Hypothalamus (tissue), 51 donors: ENCODE data around the gene TMEM151A.
A peak's percentile ranks its signal among the peaks of the same experiment; 100 is the strongest.
"Not testable (repeated sequence)": the region's sequence is repeated elsewhere in the genome, so short reads cannot be mapped to it uniquely, and the experiment has no call there.

Experiments used
- DNase-seq, 51 donors: peaks; one replicate each; lab custom pipeline; 2025; lab: John Stamatoyannopoulos, UW

The TMEM151A gene

GRCh38 chr11:66318600-66318970, 26.9 kb downstream of the TMEM151A start:
- no peak for DNase-seq

GRCh38 chr11:66320289-66320688, 28.6 kb downstream of the TMEM151A start:
- DNase-seq = not testable (repeated sequence)

GRCh38 chr11:66320748-66321147, 29.1 kb downstream of the TMEM151A start:
- DNase-seq = not testable (repeated sequence)

GRCh38 chr11:66321606-66322005, 29.9 kb downstream of the TMEM151A start:
- no peak for DNase-seq

GRCh38 chr11:66322732-66323427, 31.2 kb downstream of the TMEM151A start:
- no peak for DNase-seq

GRCh38 chr11:66323684-66324083, 32.0 kb downstream of the TMEM151A start:
- DNase-seq = no peak

GRCh38 chr11:66324664-66325063, 33.0 kb downstream of the TMEM151A start:
- no peak for DNase-seq

GRCh38 chr11:66325263-66325671, 33.6 kb downstream of the TMEM151A start:
- no peak for DNase-seq

GRCh38 chr11:66326261-66327111, 34.8 kb downstream of the TMEM151A start:
- peak in 1 of 51 donors; percentile 19 for DNase-seq

GRCh38 chr11:66327171-66328030, 35.7 kb downstream of the TMEM151A start:
- no peak for DNase-seq

- DNase-seq = no peak
These were observed 36.3 kb downstream of the TMEM151A start for GRCh38 chr11:66328031-66328301.

GRCh38 chr11:66328302-66329144, 36.8 kb downstream of the TMEM151A start:
- DNase-seq = peak in 46 of 51 donors; percentile 22 to 82 (median 58)

- DNase-seq = no peak
These were observed 37.5 kb downstream of the TMEM151A start for GRCh38 chr11:66329165-66329673.

- no peak for DNase-seq
These were observed 39.2 kb downstream of the TMEM151A start for GRCh38 chr11:66330931-66331330.

GRCh38 chr11:66331542-66332370, 40.1 kb downstream of the TMEM151A start:
- DNase-seq = no peak

- DNase-seq = no peak
These were observed 40.9 kb downstream of the TMEM151A start for GRCh38 chr11:66332371-66333219.

GRCh38 chr11:66333220-66333877, 41.7 kb downstream of the TMEM151A start:
- DNase-seq = no peak
